AG04449 (cell line): Measurements from ENCODE around the gene PCDHA12.

Experiments used
- CTCF ChIA-PET: fragments of 350-600 bp; formaldehyde crosslinking; extraction: SDS; loops from one replicate; lab custom pipeline; 2021; ENCODE audit warnings: antibody characterized with exemption; lab: Yijun Ruan, JAX
- POLR2A ChIA-PET: fragments of 400-600, 350-600 bp; formaldehyde crosslinking; extraction: SDS; loops from one replicate; lab custom pipeline; 2020; ENCODE audit warnings: antibody characterized with exemption, inconsistent platforms; lab: Yijun Ruan, JAX
- DNase-seq: peaks from one replicate; pipeline ENCODE4 v3.0.0-alpha.2; 2010; ENCODE audit warnings: low read depth, low spot score
- H3K4me3 ChIP-seq: 2 replicates; pipeline ENCODE4 v1.5.1; 2011; ENCODE audit warnings: low read depth, mild to moderate bottlenecking, control low read depth, low read length
- CTCF ChIP-seq: IDR thresholded peaks from one replicate; pipeline ENCODE4 v1.5.1; 2011; ENCODE audit warnings: mild to moderate bottlenecking, moderate library complexity, low read length, control low read depth, inconsistent platforms; ENCODE audit not compliant: insufficient read depth; ENCODE audit errors: missing control alignments

PCDHA12 gene

GRCh38 chr5:140855772-140856674, 19.1 kb upstream of the PCDHA12 start, which contains the start of gene PCDHA10:
PCDHA10 (plus strand) TSS chr5:140855897; CDS start chr5:140856049, 152 bp downstream.
- POLR2A ChIA-PET, result no interaction called here
- CTCF ChIA-PET, result no interaction called here
- DNase-seq, result no peak
- no peak for TF ChIP-seq CTCF
- no peak within 1 kb of the TSS for H3K4me3 ChIP-seq

GRCh38 chr5:140857177-140857986, 17.7 kb upstream of the PCDHA12 start:
- no peak for TF ChIP-seq CTCF
- CTCF ChIA-PET, result no interaction called here
- no peak overlapping the region for H3K4me3 ChIP-seq
- DNase-seq, result no peak
- POLR2A ChIA-PET, result no interaction called here

GRCh38 chr5:140857987-140858240, 17.2 kb upstream of the PCDHA12 start:
- no peak for TF ChIP-seq CTCF
- ChIA-PET POLR2A (no interaction called here), CTCF (no interaction called here)
- DNase-seq, result no peak
- H3K4me3 ChIP-seq, result no peak overlapping the region

GRCh38 chr5:140862441-140863295, 12.4 kb upstream of the PCDHA12 start:
- POLR2A ChIA-PET, result no interaction called here
- no peak for DNase-seq
- TF ChIP-seq CTCF, result no peak
- CTCF ChIA-PET, result no interaction called here
- H3K4me3 ChIP-seq, result no peak overlapping the region

- CTCF ChIA-PET, result no interaction called here
- POLR2A ChIA-PET, result no interaction called here
- no peak within 1 kb of the TSS for H3K4me3 ChIP-seq
- no peak for TF ChIP-seq CTCF
- DNase-seq, result no peak
Observed at GRCh38 chr5:140868721-140869554, 6.2 kb upstream of the PCDHA12 start, which contains the start of gene PCDHA11. PCDHA11 (plus strand) TSS chr5:140868957; CDS start chr5:140869104, 147 bp downstream.
